T-cell (primary cell): ENCODE measurements around the gene JCAD. TPM values are rescaled to one million over a fixed set of nuclear protein-coding genes. Genes with fewer than 3 reads are reported as not detected.

ENCODE experiments used
- ATAC-seq, 4 experiments: fragments of 200-7000 bp in 3 of 4; fragments of 150-1000 bp in 1 of 4; cut with Tn5 transposase; replicated peaks in 1 of 4; 1 replicate in 3 of 4; 2 replicates in 1 of 4; pipeline ENCODE4 v1.10.0; 2021; ENCODE audit warnings: moderate library complexity in 3 of 4, mild to moderate bottlenecking in 2 of 4, moderate number of reproducible peaks in 1 of 4
- CTCF ChIA-PET, 2 donors: fragments of 300-600 bp; sonication (Branson Sonifier 250); formaldehyde crosslinking; loops; one replicate each; lab custom pipeline; 2022; ENCODE audit warnings: antibody characterized with exemption in 2 of 2; lab: Charles Lee
- POLR2A ChIA-PET, 2 donors: fragments of 300-600 bp; sonication (Branson Sonifier 250); formaldehyde crosslinking; loops; one replicate each; lab custom pipeline; 2022; ENCODE audit warnings: antibody characterized with exemption in 2 of 2; lab: Charles Lee
- DNase-seq, 35 experiments: peaks; one replicate each; pipeline versions ENCODE4 v3.0.0 to v3.0.0-alpha.2; 2013 to 2023
- H3K27ac ChIP-seq: one replicate; pipeline ENCODE4 v1.5.1; 2013; ENCODE audit warnings: low read length
- H3K27me3 ChIP-seq, 2 experiments: replicated peaks in 1 of 2; 1 replicate in 1 of 2; 2 replicates in 1 of 2; pipeline versions ENCODE4 v1.6.1 to v1.7.0; 2013; ENCODE audit warnings: low read length in 1 of 2, mixed read lengths in 1 of 2; ENCODE audit not compliant: control insufficient read depth in 2 of 2, insufficient read depth in 2 of 2; ENCODE audit errors: extremely low read depth in 1 of 2
- H3K36me3 ChIP-seq, 2 donors: 1 replicate in 1 of 2; 2 replicates in 1 of 2; pipeline versions ENCODE4 v1.6.1 to v1.7.0; 2013; ENCODE audit warnings: low read length in 1 of 2; ENCODE audit not compliant: control insufficient read depth in 2 of 2, insufficient read depth in 1 of 2; ENCODE audit errors: extremely low read depth in 1 of 2
- H3K4me1 ChIP-seq, 2 experiments: 1 replicate in 1 of 2; 2 replicates in 1 of 2; pipeline versions ENCODE4 v1.6.1 to v1.7.0; 2013; ENCODE audit warnings: low read length in 2 of 2, mixed read lengths in 1 of 2; ENCODE audit not compliant: insufficient read depth in 2 of 2, control insufficient read depth in 1 of 2; ENCODE audit errors: extremely low read depth in 1 of 2
- H3K4me3 ChIP-seq, 2 donors: 1 replicate in 1 of 2; 2 replicates in 1 of 2; pipeline versions ENCODE4 v1.5.1 to v1.7.0; 2013; ENCODE audit warnings: mild to moderate bottlenecking in 2 of 2, low read length in 1 of 2, moderate library complexity in 1 of 2; ENCODE audit not compliant: control insufficient read depth in 1 of 2; ENCODE audit errors: extremely low read depth in 1 of 2
- H3K9me3 ChIP-seq: 2 replicates; pipeline ENCODE4 v1.7.0; 2013
- H3K27ac Mint-ChIP-seq, 2 donors: one replicate each; pipeline ENCODE4 v1.8.0; 2020 to 2021; ENCODE audit warnings: mild to moderate bottlenecking in 2 of 2, mixed read lengths in 2 of 2
- H3K27me3 Mint-ChIP-seq, 2 donors: one replicate each; pipeline ENCODE4 v1.8.0; 2021 to 2022; ENCODE audit warnings: mixed read lengths in 2 of 2
- H3K36me3 Mint-ChIP-seq: one replicate; pipeline ENCODE4 v1.8.0; 2021; ENCODE audit warnings: mixed read lengths
- H3K4me1 Mint-ChIP-seq, 3 donors: one replicate each; pipeline ENCODE4 v1.8.0; 2020 to 2022; ENCODE audit warnings: mixed read lengths in 3 of 3, mild to moderate bottlenecking in 1 of 3
- H3K4me3 Mint-ChIP-seq, 3 donors: one replicate each; pipeline ENCODE4 v1.8.0; 2020 to 2022; ENCODE audit warnings: mild to moderate bottlenecking in 3 of 3, mixed read lengths in 3 of 3, moderate library complexity in 3 of 3
- H3K9me3 Mint-ChIP-seq, 3 donors: one replicate each; pipeline ENCODE4 v1.8.0; 2020 to 2022; ENCODE audit warnings: mixed read lengths in 3 of 3
- WGBS: methylation state at CpG from one replicate; pipeline ENCODE4 v1.1.5; 2013; ENCODE audit warnings: missing lambda C conversion rate; ENCODE audit not compliant: insufficient coverage; 5-methylcytosine and 5-hydroxymethylcytosine counted together
- total RNA-seq, 35 experiments: library from RNA in 6 of 35; stranded (reverse) in 6 of 35; fragments of 120-200 nt in 1 of 35; gene quantifications; one replicate each; pipeline versions ENCODE4 v1.2.1 to v1.2.4 and lab custom pipeline; 2013 to 2026

Gene JCAD
- total RNA-seq, 5 donors from 2014 or later (not counting 1 experiment from before 2014, with no cell fraction given), result 0.06 to 0.32 (median 0.10) TPM; not detected in 2

DNA sequence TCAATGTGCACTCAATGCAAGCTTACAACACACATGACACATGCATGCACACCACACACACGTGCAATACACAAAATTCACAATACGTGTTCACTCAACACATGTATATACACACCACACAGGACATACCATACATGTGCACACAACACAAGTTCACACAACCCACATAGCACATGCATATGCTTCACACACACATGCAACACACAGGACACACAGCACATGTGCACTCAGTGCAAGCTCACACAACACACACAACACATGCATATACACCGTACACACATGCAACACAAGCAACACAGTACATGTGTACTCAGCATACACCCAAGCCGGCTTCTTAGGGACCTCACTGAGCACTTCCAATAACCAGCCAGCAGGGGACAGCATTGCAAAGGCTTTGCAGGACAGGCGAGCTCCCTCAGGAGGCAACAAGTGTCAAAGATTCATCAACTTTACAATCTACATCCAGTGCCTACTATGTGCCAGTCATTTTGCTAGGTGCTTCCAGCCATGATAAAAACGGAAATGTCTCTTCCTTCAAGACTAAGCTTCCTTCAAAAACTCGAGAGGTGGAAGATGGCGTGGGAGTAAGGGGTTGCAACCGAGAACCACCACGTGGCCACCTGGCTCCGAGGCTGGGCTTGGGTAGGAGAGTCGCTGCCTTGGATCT lies 61.1 kb downstream of the JCAD start:
- Histone ChIP-seq H3K9me3 (no peaks in the 10 kb centered on the region), H3K27me3 (peaks cover 0 to 47% of the 10 kb centered on the region in 2 experiments), H3K36me3 (no peaks in the 10 kb centered on the region), H3K4me1 (peaks cover 0 to 7% of the 10 kb centered on the region in 2 experiments), H3K4me3 (no peak overlapping the region), H3K27ac (no peak overlapping the region)
- ChIA-PET POLR2A (no interaction called here), CTCF (interaction anchor here (0.5 to 2.9 kb wide), 25 partner anchors 8 to 641 kb away, joined by 3 to 27 read pairs (median 5); no protein-coding TSS in a partner anchor)
- H3K27me3 Mint-ChIP-seq, result peaks cover 48 to 63% of the 10 kb centered on the region in 2 donors
- WGBS, result 45% methylated on average over 9 of the region's 12 CpGs
- no peaks in the 10 kb centered on the region for H3K36me3 Mint-ChIP-seq
- H3K27ac Mint-ChIP-seq, result no peak overlapping the region
- H3K4me3 Mint-ChIP-seq, result no peak overlapping the region
- peak; percentile 43 to 88 (median 69) for DNase-seq
- no peaks in the 10 kb centered on the region for H3K9me3 Mint-ChIP-seq
- peak; percentile 64 to 84 (median 80) for ATAC-seq
- H3K4me1 Mint-ChIP-seq, result peaks cover 7 to 13% (median 12%) of the 10 kb centered on the region in 3 donors

DNA sequence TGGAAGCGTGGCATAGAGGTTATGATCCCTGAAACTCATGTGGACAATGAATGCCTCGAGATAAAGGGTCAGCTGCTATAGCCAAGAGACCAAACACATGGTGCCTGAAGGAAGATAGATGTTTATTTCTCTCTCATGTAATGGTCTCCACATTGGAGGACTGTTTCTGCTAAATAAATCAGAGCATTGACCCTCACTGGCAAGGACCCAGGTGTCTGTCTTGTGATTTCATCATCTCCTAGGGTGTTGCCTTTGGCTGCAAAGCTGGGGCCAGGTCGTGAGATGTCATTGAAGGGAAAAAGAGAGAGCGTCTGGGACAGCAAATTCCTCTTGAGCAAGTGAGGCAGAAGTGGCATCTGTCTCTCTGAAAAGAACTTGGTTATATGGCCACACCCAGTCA lies 64.6 kb downstream of the JCAD start:
- peaks cover 48 to 56% of the 10 kb centered on the region in 2 donors for H3K27me3 Mint-ChIP-seq
- no peak overlapping the region for H3K27ac ChIP-seq
- no peaks in the 10 kb centered on the region for H3K36me3 Mint-ChIP-seq
- POLR2A ChIA-PET, result no interaction called here
- no peak for DNase-seq
- H3K4me1 Mint-ChIP-seq, result no peaks in the 10 kb centered on the region
- H3K9me3 ChIP-seq, result no peaks in the 10 kb centered on the region
- no peak for ATAC-seq
- peaks cover 0 to 35% of the 10 kb centered on the region in 2 experiments for H3K27me3 ChIP-seq
- CTCF ChIA-PET, result interaction anchor here in 1 of 2 donors (0.6 kb wide), 1 partner anchor 31 kb away, joined by 4 read pairs; no protein-coding TSS in a partner anchor
- no peak overlapping the region for H3K27ac Mint-ChIP-seq
- no peak overlapping the region for H3K4me3 Mint-ChIP-seq
- 50% methylated on average over 1 of the region's 4 CpGs for WGBS
- no peak overlapping the region for H3K4me3 ChIP-seq
- H3K36me3 ChIP-seq, result no peaks in the 10 kb centered on the region
- no peaks in the 10 kb centered on the region for H3K4me1 ChIP-seq
- no peaks in the 10 kb centered on the region for H3K9me3 Mint-ChIP-seq

DNA sequence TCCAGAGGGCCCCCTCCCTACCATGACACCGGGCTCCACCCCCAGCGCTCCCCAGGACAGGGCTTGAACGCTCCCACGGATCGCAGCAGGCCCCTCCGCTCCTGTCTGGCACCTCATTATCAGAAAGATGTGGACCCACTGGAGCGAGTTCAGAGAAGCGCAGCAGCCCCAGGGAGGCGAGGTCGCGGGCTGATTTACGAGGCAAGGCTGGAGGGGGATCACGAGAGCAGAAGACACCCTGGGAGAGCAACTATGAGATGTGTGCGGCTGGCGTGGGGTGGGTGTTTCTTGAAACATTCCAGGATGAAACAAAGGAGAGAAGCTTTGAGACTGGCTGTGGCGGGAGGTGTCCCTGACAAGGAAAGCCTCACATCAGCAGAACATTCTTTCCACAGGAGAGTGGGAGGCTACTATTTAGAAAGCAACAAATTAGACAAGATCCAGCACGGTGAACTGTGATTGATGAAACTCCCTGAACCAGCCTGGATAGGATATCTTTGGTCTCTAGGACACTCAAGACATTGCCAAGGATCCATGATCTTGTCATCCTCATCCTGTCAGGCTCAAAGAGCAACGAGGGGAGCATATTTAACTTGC lies 66.0 kb downstream of the JCAD start:
- ATAC-seq, result no peak
- H3K36me3 ChIP-seq, result no peaks in the 10 kb centered on the region
- H3K27ac ChIP-seq, result no peak overlapping the region
- no peak for DNase-seq
- Mint-ChIP-seq H3K9me3 (no peaks in the 10 kb centered on the region), H3K27ac (no peak overlapping the region), H3K4me3 (no peak overlapping the region), H3K4me1 (no peaks in the 10 kb centered on the region), H3K36me3 (no peaks in the 10 kb centered on the region), H3K27me3 (peaks cover 43 to 52% of the 10 kb centered on the region in 2 donors)
- peaks cover 0 to 27% of the 10 kb centered on the region in 2 experiments for H3K27me3 ChIP-seq
- 89% methylated on average over 11 of the region's 18 CpGs for WGBS
- ChIA-PET POLR2A (no interaction called here), CTCF (no interaction called here)
- no peaks in the 10 kb centered on the region for H3K4me1 ChIP-seq
- H3K4me3 ChIP-seq, result no peak overlapping the region
- no peaks in the 10 kb centered on the region for H3K9me3 ChIP-seq

DNA sequence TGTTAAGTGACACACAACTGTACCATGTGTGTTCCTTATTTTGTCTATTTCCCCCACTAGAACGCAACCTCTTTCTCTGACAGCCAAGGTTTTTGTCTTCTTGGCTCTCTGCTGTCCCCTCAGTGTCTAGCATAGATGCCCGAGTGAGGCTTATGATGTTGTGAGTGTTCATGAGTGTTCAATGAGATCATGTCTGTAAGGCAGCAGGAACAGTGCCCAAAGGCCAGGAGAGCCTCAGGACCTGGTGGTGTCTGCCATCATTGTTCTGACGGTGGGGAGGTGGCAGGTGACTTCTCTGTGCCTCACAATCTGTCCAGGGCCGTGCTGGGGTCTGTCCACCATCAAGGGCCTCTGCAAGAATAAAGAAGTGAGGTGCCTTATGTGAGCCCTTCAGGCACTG lies 66.5 kb downstream of the JCAD start:
- Mint-ChIP-seq H3K9me3 (no peaks in the 10 kb centered on the region), H3K4me3 (no peak overlapping the region), H3K4me1 (no peaks in the 10 kb centered on the region), H3K27ac (no peak overlapping the region), H3K27me3 (peaks cover 42 to 51% of the 10 kb centered on the region in 2 donors), H3K36me3 (no peaks in the 10 kb centered on the region)
- POLR2A ChIA-PET, result no interaction called here
- DNase-seq (no peak), ATAC-seq (no peak)
- peaks cover 0 to 22% of the 10 kb centered on the region in 2 experiments for H3K27me3 ChIP-seq
- 82% methylated on average over 4 of the region's 4 CpGs for WGBS
- CTCF ChIA-PET, result interaction anchor here in 1 of 2 donors (0.7 kb wide), 1 partner anchor 18 kb away, joined by 3 read pairs; no protein-coding TSS in a partner anchor
- H3K9me3 ChIP-seq, result no peaks in the 10 kb centered on the region
- H3K36me3 ChIP-seq, result no peaks in the 10 kb centered on the region
- H3K27ac ChIP-seq, result no peak overlapping the region
- no peak overlapping the region for H3K4me3 ChIP-seq
- no peaks in the 10 kb centered on the region for H3K4me1 ChIP-seq

DNA sequence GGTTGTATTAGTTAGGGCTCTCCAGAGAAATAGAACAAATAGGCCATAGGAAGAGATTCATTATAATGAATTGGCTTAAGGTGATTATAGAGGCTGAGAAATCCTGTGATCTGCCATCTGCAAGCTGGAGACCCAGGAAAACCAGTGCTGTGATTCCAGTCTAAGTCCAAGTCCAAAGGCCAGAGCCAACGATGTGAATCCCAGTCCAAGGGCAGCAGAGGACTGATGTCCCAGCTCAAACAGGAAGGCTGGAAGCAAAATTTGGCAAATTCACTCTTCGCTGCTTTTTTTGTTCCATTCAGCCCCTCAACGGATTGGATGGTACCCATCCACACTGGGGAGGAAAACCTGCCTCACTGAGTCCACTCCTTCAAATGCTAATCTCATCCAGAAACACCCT lies 68.0 kb downstream of the JCAD start:
- H3K27ac ChIP-seq, result no peak overlapping the region

DNA sequence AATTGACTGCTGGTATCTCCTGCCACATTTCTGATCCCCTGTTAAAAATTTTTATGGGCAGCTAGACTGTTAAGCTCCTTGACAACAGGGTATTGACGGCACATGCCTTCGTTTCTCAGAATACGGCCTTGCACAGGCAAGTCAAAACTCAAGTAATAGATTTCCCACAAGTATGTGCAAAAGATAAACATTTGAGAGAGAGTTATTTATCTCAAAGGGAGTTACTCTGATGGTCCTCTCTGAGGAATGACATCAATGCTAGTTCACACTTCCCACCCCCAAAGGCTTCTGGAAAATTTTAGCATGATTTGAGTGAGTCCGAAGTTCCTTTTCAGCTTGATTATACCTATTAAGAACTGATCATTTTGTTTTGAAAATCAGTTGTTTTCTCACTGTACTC lies 71.9 kb downstream of the JCAD start:
- no peaks in the 10 kb centered on the region for H3K36me3 ChIP-seq
- Mint-ChIP-seq H3K9me3 (peaks cover 4 to 10% (median 6%) of the 10 kb centered on the region in 3 donors), H3K4me1 (no peaks in the 10 kb centered on the region), H3K4me3 (no peak overlapping the region), H3K36me3 (no peaks in the 10 kb centered on the region), H3K27ac (no peak overlapping the region), H3K27me3 (peaks cover 13 to 21% of the 10 kb centered on the region in 2 donors)
- no peak overlapping the region for H3K4me3 ChIP-seq
- CTCF ChIA-PET, result interaction anchor here in 1 of 2 donors (0.6 kb wide), 1 partner anchor 12 kb away, joined by 4 read pairs; no protein-coding TSS in a partner anchor
- POLR2A ChIA-PET, result no interaction called here
- DNase-seq (no peak), ATAC-seq (no peak)
- no CpG with 5 or more reads among the region's 4 CpGs for WGBS
- H3K4me1 ChIP-seq, result no peaks in the 10 kb centered on the region
- no peaks in the 10 kb centered on the region for H3K9me3 ChIP-seq
- H3K27me3 ChIP-seq, result peaks cover 0 to 2% of the 10 kb centered on the region in 2 experiments
- H3K27ac ChIP-seq, result no peak overlapping the region

More for the DNA sequence above, 68.0 kb downstream of the JCAD start:
- DNase-seq, result no peak
- POLR2A ChIA-PET, result no interaction called here
- no peak overlapping the region for H3K4me3 Mint-ChIP-seq
- H3K4me1 Mint-ChIP-seq, result no peaks in the 10 kb centered on the region
- Histone ChIP-seq H3K4me3 (no peak overlapping the region), H3K36me3 (no peaks in the 10 kb centered on the region), H3K27me3 (peaks cover 0 to 19% of the 10 kb centered on the region in 2 experiments), H3K4me1 (no peaks in the 10 kb centered on the region), H3K9me3 (no peaks in the 10 kb centered on the region)
- WGBS, result 85% methylated on average over 3 of the region's 3 CpGs
- H3K27me3 Mint-ChIP-seq, result peaks cover 31 to 41% of the 10 kb centered on the region in 2 donors
- no peaks in the 10 kb centered on the region for H3K36me3 Mint-ChIP-seq
- ATAC-seq, result no peak
- CTCF ChIA-PET, result no interaction called here
- H3K27ac Mint-ChIP-seq, result no peak overlapping the region
- H3K9me3 Mint-ChIP-seq, result no peaks in the 10 kb centered on the region
